Astrocyte of the cerebellum (primary cell): Measurements from ENCODE around the gene ANKS4B.

Experiments used
- DNase-seq: peaks from one replicate; pipeline ENCODE4 v3.0.0-alpha.2; 2011; ENCODE audit warnings: low read depth
- H3K4me3 ChIP-seq: 2 replicates; pipeline ENCODE4 v1.5.1; 2011; ENCODE audit warnings: mild to moderate bottlenecking, low read depth, low read length, moderate library complexity
- in situ Hi-C: cut with HindIII; loops from 2 replicates; pipeline ENCODE4 v1.10.0; 2017; ENCODE audit warnings: low sequenced_read_pairs
- TF ChIP-seq, protein P1 (sequence below): IDR thresholded peaks from 2 replicates; pipeline ENCODE4 v1.5.1; 2012; ENCODE audit warnings: low read length, low read depth, moderate library complexity, mild to moderate bottlenecking; ENCODE audit errors: missing control alignments

Gene ANKS4B

DNA sequence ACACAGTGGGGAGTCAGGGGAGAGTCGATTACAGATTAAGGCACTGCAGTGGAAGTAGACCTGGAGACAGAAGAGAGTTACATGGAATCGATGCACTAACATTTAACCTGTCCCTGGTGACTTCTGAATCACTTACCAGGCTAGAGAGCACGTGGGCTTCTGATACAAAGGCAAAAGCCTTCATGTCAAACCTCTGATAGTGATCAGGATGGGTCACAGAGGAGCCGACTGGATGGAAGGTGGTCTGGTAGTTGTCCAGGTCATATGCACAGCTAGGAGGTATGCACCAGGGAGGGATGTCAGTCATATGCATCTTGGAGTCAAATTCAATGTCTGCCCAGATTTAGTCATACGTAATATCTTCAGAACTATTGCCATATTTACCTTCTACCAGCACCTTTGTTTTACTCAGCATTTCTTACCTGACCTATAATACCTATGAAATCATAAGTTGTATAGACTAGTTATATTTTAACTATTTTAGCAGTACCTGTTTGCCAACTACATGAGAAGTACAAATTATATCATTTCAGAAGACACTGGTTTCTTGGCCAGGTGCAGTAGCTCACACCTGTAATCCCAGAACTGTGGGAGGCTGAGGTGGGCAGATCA lies 33.8 kb upstream of the ANKS4B start:
- in situ Hi-C loops: no loop called here
- TF ChIP-seq, protein P1, sequence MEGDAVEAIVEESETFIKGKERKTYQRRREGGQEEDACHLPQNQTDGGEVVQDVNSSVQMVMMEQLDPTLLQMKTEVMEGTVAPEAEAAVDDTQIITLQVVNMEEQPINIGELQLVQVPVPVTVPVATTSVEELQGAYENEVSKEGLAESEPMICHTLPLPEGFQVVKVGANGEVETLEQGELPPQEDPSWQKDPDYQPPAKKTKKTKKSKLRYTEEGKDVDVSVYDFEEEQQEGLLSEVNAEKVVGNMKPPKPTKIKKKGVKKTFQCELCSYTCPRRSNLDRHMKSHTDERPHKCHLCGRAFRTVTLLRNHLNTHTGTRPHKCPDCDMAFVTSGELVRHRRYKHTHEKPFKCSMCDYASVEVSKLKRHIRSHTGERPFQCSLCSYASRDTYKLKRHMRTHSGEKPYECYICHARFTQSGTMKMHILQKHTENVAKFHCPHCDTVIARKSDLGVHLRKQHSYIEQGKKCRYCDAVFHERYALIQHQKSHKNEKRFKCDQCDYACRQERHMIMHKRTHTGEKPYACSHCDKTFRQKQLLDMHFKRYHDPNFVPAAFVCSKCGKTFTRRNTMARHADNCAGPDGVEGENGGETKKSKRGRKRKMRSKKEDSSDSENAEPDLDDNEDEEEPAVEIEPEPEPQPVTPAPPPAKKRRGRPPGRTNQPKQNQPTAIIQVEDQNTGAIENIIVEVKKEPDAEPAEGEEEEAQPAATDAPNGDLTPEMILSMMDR: no peak
- H3K4me3 ChIP-seq: no peak overlapping the region
- DNase-seq: no peak

DNA sequence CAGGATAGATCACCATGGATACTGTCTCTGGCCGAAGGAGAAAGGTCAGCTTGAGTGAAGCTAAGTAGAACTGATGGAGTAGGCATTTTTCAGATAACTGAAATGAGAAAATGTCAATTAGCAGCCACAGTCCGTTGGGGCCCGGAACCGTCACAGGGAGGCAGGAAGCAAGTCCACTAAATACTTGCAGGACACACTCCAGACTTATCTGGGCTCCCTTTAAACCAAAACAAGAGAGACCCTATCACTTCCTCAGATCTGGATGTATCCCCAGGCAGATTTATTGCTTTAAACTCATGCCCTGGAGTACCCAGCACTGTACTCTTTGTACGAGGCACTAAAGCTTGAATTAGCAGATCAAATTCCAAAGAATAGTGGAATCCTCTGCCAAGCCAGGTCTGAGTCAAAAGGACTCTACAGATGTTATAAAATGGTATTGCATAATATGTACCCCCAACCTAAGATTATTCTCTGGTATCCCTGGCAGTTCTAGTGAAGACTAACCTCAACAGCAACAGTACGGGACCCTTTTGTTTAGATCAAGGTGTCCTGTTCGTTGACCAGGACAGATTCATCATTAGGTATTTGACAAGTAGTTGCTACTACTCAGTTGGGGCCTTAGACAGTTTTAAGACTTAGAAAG lies 30.2 kb upstream of the ANKS4B start:
- TF ChIP-seq, protein P1: no peak
- in situ Hi-C loops: no loop called here

DNA sequence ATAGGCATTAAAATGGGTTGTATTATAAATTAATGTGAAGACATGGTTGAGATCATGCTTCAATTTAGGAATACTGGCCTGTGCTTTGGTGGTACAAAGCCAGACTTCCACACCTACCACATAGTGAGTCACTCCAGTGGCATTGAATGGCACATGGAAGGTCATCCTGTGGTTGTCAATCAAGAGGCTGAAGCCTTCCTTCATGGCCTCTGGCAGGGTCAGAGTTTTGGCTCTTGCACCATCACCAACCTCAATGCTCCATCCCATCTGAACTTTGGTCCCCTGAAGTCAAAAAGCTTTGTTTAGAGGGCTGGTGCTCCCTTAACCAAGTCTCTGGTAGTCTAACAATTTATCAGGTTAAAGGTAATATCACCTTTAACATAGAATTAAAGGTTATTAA lies 28.2 kb upstream of the ANKS4B start:
- in situ Hi-C loops: no loop called here
- no peak for DNase-seq

More for the DNA sequence above, 30.2 kb upstream of the ANKS4B start:
- DNase-seq: no peak
- H3K4me3 ChIP-seq: no peak overlapping the region

DNA sequence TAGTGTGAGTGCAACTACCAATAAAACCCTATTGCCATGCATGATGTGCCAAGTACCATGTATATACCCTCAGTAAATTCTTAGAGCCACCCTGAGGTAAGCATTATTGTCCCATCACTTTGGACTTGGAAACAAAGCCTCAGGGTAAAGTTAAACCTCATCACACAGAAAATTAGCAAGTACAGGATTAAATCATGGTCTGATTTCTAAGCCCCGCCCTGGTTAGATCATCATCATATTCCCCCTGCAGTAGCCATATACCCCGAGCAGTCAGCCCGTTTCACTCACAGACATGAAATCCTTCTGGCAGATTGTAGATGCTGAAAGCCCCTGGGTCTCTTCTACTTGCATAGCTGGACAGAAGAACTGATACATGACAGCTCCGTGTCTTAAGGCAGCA lies 26.9 kb upstream of the ANKS4B start:
- no peak overlapping the region for H3K4me3 ChIP-seq
- DNase-seq: no peak
- TF ChIP-seq, protein P1: no peak
- in situ Hi-C loops: no loop called here

More for the DNA sequence above, 28.2 kb upstream of the ANKS4B start:
- TF ChIP-seq, protein P1: no peak
- no peak overlapping the region for H3K4me3 ChIP-seq

DNA sequence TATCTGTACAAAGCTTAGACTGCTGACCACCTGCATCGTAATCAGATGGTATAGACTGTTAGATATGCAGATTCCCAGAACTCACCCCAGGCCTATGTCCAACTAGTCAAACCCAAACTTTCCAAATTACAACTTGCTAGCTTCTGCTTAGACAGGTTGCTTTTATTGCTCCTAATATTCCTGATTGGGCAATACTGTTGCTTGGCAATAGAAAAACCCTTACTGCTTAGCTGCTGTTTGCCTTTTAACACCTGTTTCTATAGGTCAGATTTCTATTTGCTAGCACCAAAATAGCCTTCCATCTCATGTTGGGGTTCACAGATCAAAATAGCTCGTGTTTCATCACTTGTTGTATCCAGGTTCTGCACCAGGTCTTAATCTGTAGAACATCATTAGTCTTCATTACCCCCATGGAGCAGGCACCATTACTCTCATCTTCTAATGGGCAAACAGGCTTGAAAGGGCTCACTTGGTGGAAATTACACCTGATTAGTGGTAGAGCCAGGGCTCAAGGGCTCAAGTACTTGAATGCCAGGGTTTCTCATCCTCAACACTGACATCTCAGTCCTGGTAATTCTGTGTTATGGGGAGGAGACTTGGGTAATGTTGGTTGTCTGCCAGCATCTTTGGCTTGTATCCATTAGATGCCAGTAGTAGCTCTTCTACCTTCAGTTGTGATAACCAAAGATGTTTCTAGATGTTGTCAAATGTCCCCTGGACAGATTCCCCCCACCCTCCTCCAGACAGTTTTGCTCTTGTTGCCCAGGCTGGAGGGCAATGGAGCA lies 24.9 kb upstream of the ANKS4B start:
- TF ChIP-seq, protein P1: no peak
- in situ Hi-C loops: no loop called here
- H3K4me3 ChIP-seq: no peak overlapping the region
- no peak for DNase-seq

DNA sequence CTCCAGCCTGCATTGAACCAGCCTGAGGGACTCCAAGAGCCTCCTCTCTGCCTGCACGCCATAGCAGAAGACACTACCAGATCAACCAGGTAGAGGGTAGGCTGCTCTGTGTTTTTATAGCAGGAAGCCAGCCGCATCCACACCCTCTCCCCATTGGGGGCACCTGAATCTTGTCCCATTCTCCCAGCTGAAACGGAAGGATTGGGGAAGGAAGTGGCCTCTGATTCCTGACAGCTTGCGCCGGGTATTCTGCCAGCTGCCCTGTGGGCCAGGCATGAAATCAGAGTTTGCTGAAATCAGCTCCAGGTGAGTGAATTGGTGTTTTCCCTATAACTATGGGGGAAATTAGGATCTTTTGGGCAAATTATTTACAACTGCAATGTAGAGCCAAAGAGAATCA lies 22.0 kb upstream of the ANKS4B start, which contains the start of gene ZP2:
Gene ZP2 (minus strand): TSS at position 89 of the 400 bp plus-strand sequence. CDS start 27 bp downstream, at position 62.
- in situ Hi-C loops: no loop called here
- TF ChIP-seq, protein P1: no peak
- no peak for DNase-seq
- no peak within 1 kb of the TSS for H3K4me3 ChIP-seq
